NCI-H1105 (cell line): Measurements from ENCODE around the gene RSL24D1.
"Not testable (repeated sequence)": the region's sequence is repeated elsewhere in the genome, so short reads cannot be mapped to it uniquely, and the experiment has no call there.

Experiments used
- DNase-seq: peaks from one replicate; lab custom pipeline; 2025; lab: John Stamatoyannopoulos, UW

Gene RSL24D1

GRCh38 chr15:55204464-55204863 lies 7.7 kb upstream of the RSL24D1 start:
- DNase-seq: no peak

GRCh38 chr15:55202206-55202605 lies 5.5 kb upstream of the RSL24D1 start:
- no peak for DNase-seq

- DNase-seq: no peak
Observed at GRCh38 chr15:55198706-55199105, 2.0 kb upstream of the RSL24D1 start.

GRCh38 chr15:55197719-55198118 lies 978 bp upstream of the RSL24D1 start:
- no peak for DNase-seq

GRCh38 chr15:55197362-55197705 lies 593 bp upstream of the RSL24D1 start:
- no peak for DNase-seq

GRCh38 chr15:55195996-55196395 lies 745 bp downstream of the RSL24D1 start:
- no peak for DNase-seq

- no peak for DNase-seq
Observed at GRCh38 chr15:55194256-55194655, 2.5 kb downstream of the RSL24D1 start.

GRCh38 chr15:55186331-55186730 lies 10.4 kb downstream of the RSL24D1 start:
- DNase-seq: no peak

GRCh38 chr15:55183679-55184078 lies 13.1 kb downstream of the RSL24D1 start:
- DNase-seq: no peak

- DNase-seq: no peak
Observed at GRCh38 chr15:55179141-55179540, 17.6 kb downstream of the RSL24D1 start.

- DNase-seq: no peak
Observed at GRCh38 chr15:55170361-55170760, 26.4 kb downstream of the RSL24D1 start.

GRCh38 chr15:55168350-55168974 lies 28.3 kb downstream of the RSL24D1 start:
- DNase-seq: peak; percentile 11

GRCh38 chr15:55164284-55164683 lies 32.5 kb downstream of the RSL24D1 start:
- DNase-seq: no peak

GRCh38 chr15:55151631-55152030 lies 45.1 kb downstream of the RSL24D1 start:
- DNase-seq: no peak

- not testable (repeated sequence) for DNase-seq
Observed at GRCh38 chr15:55143132-55143531, 53.6 kb downstream of the RSL24D1 start.

GRCh38 chr15:55133972-55134371 lies 62.8 kb downstream of the RSL24D1 start:
- DNase-seq: no peak

GRCh38 chr15:55132672-55133071 lies 64.1 kb downstream of the RSL24D1 start:
- DNase-seq: no peak
